22Rv1 (cell line): ENCODE measurements around the gene ZNF565.

Experiments
- ZFX ChIP-seq: fragments of 450-650 bp; IDR thresholded peaks from 2 replicates; pipeline ENCODE4 v1.6.1; 2017; ENCODE audit warnings: antibody characterized with exemption, borderline replicate concordance
- TF ChIP-seq, protein P1 (sequence below): fragments of 450-650 bp; IDR thresholded peaks from 2 replicates; pipeline ENCODE4 v1.5.1; 2017; ENCODE audit warnings: mild to moderate bottlenecking

DNA sequence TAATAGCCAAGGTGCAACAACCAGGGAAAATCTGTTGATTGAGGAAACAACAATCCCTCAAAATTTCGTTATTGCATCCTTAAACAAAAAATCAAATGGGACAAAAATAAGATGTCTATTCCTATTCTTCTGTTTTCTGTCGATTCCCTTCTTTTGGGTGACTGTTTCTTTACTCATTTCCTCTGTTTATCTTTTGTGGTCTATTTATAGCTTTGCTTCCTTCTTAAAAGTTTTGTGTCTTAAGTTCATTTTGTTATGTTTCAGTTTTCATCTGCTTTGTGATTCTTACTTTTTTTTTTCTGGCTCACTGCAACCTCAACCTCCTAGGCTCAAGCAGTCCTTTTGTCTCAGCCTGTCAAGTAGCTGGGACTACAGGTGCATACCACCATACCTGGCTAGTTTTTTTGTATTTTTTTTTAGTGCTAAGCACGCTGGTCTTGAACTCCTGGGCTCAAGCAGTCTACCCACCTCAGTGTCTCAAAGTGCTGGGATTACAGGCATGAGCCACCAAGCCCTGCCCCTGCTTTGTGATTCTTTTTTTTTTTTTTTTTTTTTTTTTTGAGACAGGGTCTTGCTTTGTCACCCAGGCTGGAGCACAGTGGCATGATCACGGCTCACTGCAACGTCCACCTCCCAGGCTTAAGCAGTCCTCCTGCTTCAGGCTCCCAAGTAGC, 10.9 kb upstream of the ZNF565 start:
- TF ChIP-seq, protein P1, sequence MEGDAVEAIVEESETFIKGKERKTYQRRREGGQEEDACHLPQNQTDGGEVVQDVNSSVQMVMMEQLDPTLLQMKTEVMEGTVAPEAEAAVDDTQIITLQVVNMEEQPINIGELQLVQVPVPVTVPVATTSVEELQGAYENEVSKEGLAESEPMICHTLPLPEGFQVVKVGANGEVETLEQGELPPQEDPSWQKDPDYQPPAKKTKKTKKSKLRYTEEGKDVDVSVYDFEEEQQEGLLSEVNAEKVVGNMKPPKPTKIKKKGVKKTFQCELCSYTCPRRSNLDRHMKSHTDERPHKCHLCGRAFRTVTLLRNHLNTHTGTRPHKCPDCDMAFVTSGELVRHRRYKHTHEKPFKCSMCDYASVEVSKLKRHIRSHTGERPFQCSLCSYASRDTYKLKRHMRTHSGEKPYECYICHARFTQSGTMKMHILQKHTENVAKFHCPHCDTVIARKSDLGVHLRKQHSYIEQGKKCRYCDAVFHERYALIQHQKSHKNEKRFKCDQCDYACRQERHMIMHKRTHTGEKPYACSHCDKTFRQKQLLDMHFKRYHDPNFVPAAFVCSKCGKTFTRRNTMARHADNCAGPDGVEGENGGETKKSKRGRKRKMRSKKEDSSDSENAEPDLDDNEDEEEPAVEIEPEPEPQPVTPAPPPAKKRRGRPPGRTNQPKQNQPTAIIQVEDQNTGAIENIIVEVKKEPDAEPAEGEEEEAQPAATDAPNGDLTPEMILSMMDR: no peak
- no peak for TF ChIP-seq ZFX
